SW480 (cell line): ENCODE data around the gene HOXA3.

Experiments used
- DNase-seq: peaks from one replicate; pipeline ENCODE4 v3.0.0-alpha.2; 2016; ENCODE audit warnings: low spot score

HOXA3 gene

GRCh38 chr7:27189295-27189996 is 37.1 kb upstream of the HOXA3 start:
- no peak for DNase-seq

GRCh38 chr7:27188386-27189294 is 36.3 kb upstream of the HOXA3 start:
- no peak for DNase-seq

DNA sequence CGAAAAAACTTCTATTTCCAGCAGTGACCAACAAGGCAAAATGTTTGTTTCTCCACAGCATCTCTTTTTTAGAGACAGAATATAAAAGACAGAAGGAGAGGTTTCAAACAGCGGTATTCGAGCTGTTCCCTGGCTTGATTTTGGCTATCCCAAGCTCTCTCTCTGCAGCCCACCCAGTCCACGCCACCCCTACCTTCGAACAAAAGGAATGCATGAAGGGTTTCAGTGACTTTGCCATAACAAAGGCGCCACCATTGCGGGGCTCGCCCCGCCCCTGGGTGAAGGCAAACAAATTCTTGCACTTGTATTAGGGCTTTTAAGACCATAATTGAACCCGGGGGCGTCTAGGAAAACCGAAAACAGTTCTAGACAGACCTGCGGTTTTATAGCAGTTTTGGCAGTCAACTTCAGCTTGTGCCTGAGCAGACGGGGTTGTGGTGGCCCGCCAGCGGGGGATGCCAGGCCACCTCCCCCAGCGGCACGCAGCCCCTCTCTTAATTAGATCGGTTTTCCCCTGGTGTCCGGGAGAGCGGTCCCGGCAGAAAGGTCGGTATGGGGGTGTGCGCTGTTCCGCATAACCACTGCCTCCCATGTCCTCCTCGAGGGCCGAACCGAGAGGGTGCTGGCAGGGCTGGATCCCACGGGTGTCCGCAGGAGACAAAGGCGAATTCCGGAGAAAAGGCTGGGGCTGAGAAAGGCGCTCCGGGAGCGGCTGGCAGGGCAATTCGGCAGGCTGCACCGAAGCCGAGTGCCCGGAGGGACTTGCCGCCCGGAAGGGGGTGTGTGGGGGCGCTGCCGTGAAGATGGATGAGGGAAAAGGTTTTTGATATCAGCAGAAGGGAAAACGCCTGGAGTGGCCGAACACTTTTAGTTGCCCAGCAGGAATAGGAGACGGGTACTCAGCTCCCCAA is 35.3 kb upstream of the HOXA3 start:
- no peak for DNase-seq

GRCh38 chr7:27186668-27187474 is 34.5 kb upstream of the HOXA3 start:
- no peak for DNase-seq

- peak; percentile 17 for DNase-seq
Observed at GRCh38 chr7:27185854-27186667, 33.7 kb upstream of the HOXA3 start.

GRCh38 chr7:27185013-27185853 is 32.9 kb upstream of the HOXA3 start, which contains the start of gene HOXA11:
Gene HOXA11 (minus strand): TSS chr7:27185232. CDS start chr7:27185144, 88 bp downstream.
- peak; percentile 76 for DNase-seq

GRCh38 chr7:27184337-27185012 is 32.1 kb upstream of the HOXA3 start:
- peak; percentile 75 for DNase-seq

DNA sequence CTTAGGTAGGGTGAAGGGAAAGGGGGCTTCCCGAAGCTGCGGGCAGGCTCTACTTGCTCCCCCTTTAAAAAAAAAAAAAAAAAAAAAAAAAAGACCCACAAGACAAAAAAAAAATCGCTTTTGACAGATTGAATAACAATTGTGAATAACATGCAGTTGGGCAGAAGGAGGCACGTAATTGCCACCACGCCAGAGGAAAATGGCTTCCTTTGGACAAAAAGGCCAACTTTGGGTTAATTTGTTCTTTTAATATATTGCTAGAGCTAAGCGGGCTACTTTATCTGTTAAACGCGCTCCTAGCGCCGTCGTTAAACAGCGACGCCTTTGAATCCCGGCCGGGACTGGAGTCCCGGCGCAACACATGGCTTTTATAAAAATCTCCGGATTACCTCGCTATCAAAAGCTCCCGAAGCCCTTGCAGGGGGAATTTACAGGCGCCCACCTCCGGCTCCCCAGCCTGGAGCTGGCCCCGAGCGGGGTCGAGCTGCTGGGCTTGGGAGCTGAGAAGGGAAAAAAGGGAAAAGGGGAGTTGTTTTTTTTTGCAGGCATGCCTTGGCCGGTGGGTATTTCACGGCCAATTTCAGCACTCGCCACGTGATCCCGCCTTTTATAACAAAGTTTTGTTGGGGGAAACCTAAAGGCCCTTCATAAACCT is 31.4 kb upstream of the HOXA3 start:
- DNase-seq = peak; percentile 52

- DNase-seq = peak; percentile 37
Observed at GRCh38 chr7:27182861-27183681, 30.7 kb upstream of the HOXA3 start.

- no peak for DNase-seq
Observed at GRCh38 chr7:27182285-27182841, 30.0 kb upstream of the HOXA3 start.

GRCh38 chr7:27181795-27182275 is 29.5 kb upstream of the HOXA3 start:
- no peak for DNase-seq

GRCh38 chr7:27180431-27181420 is 28.3 kb upstream of the HOXA3 start:
- peak; percentile 12 for DNase-seq

GRCh38 chr7:27179503-27180430 is 27.4 kb upstream of the HOXA3 start:
- DNase-seq = peak; percentile 90

GRCh38 chr7:27179030-27179429 is 26.6 kb upstream of the HOXA3 start:
- DNase-seq = peak; percentile 53
